Measurements from ENCODE around the gene NLRP12. TPM values are rescaled to one million over a fixed set of nuclear protein-coding genes. Genes with fewer than 3 reads are reported as not detected.

NLRP12 gene
- total RNA-seq, 4 donors from 2014 or later = under 0.01 to 1.8 (median 0.30) TPM

GRCh38 chr19:53865918-53866864 is 42.1 kb upstream of the NLRP12 start:
- H3K36me3 ChIP-seq = peaks cover 0 to 10% (median 9%) of the 10 kb centered on the region in 4 donors
- H3K9me3 ChIP-seq = no peaks in the 10 kb centered on the region
- H3K27me3 ChIP-seq = no peaks in the 10 kb centered on the region
- DNase-seq (ENCODE audit: extremely low spot score) = no peak
- intact Hi-C loops (cut with DNase I) = no loop called here
- peak overlapping the region; percentile 86 to 99 (median 95) for H3K4me3 ChIP-seq
- peak; percentile 79 to 88 for TF ChIP-seq POLR2AphosphoS5 (IDR thresholded peaks at IDR 0.05)
- TF ChIP-seq POLR2A (IDR thresholded peaks at IDR 0.05; ENCODE audit: low read depth) = peak; percentile 8
- TF ChIP-seq EP300 (IDR thresholded peaks at IDR 0.05) = no peak
- TF ChIP-seq CTCF (IDR thresholded peaks at IDR 0.05) = peak in 1 of 3 experiments; percentile 7
- peak overlapping the region; percentile 98 to 99 (median 98) for H3K27ac ChIP-seq (replicated peaks in 1 of 4)
- peaks cover 34 to 43% (median 41%) of the 10 kb centered on the region in 4 donors for H3K4me1 ChIP-seq
- WGBS = 2% methylated on average over 36 of the region's 50 CpGs

DNA sequence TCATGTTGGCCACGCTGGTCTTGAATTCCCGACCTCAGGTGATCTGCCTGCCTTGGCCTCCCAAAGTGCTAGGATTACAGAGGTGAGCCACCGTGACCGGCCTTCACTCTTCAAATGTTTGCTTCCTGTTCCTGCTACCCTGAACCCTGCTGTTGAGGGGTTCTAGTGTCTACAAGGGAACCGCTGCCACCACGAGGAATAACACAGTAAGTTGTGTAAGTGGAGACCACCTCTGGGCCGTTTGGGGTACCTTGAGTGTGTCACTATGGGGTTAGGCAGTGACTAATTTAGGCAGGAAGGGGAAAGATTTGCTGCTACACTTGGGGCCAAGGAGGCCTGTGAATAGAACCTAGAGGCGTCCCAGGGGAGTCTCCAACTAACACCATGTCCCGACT is 41.4 kb upstream of the NLRP12 start:
- H3K27ac ChIP-seq (replicated peaks in 1 of 4) = peak overlapping the region; percentile 98 to 99 (median 98)
- peaks cover 0 to 3% (median 2%) of the 10 kb centered on the region in 4 donors for H3K36me3 ChIP-seq
- H3K4me1 ChIP-seq = peaks cover 28 to 36% (median 35%) of the 10 kb centered on the region in 4 donors
- TF ChIP-seq CTCF (IDR thresholded peaks at IDR 0.05) (no peak), POLR2AphosphoS5 (IDR thresholded peaks at IDR 0.05) (no peak), POLR2A (IDR thresholded peaks at IDR 0.05; ENCODE audit: low read depth) (no peak), EP300 (IDR thresholded peaks at IDR 0.05) (no peak)
- no peak for DNase-seq (ENCODE audit: extremely low spot score)
- 57% methylated on average over 9 of the region's 9 CpGs for WGBS
- intact Hi-C loops (cut with DNase I) = no loop called here
- H3K4me3 ChIP-seq = peak overlapping the region; percentile 86 to 99 (median 95)
- H3K27me3 ChIP-seq = no peaks in the 10 kb centered on the region
- no peaks in the 10 kb centered on the region for H3K9me3 ChIP-seq

- intact Hi-C loops (cut with DNase I) = no loop called here
- Histone ChIP-seq H3K36me3 (no peaks in the 10 kb centered on the region), H3K27ac (replicated peaks in 1 of 4) (no peak overlapping the region), H3K4me3 (no peak overlapping the region), H3K4me1 (peaks cover 22 to 26% (median 24%) of the 10 kb centered on the region in 4 donors), H3K27me3 (no peaks in the 10 kb centered on the region), H3K9me3 (no peaks in the 10 kb centered on the region)
- 84% methylated on average over 4 of the region's 6 CpGs for WGBS
- TF ChIP-seq EP300 (IDR thresholded peaks at IDR 0.05) (no peak), CTCF (IDR thresholded peaks at IDR 0.05) (no peak), POLR2AphosphoS5 (IDR thresholded peaks at IDR 0.05) (no peak), POLR2A (IDR thresholded peaks at IDR 0.05; ENCODE audit: low read depth) (no peak)
- DNase-seq (ENCODE audit: extremely low spot score) = no peak
Observed at GRCh38 chr19:53864308-53864836, 40.3 kb upstream of the NLRP12 start.

DNA sequence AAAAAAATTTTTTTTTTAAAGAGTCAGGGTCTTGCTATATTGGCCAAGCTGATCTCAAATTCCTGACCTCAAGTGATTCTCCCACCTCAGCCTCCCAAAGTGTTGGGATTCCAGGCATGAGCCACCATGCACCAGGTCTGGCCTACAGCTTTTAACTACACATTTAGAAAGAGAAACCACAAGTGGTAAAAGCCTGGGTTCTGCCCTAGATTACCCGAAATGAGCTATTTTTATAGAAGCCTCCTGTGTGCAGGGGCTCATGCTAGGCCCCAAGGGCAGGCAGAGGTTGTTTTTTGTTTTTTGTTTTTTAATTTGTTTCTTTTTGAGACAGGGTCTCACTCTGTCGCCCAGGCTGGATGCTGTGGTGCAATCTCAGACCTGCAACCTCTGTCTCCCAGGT is 29.6 kb upstream of the NLRP12 start:
- intact Hi-C loops (cut with DNase I) = no loop called here
- Histone ChIP-seq H3K27me3 (peaks cover 0 to 34% (median 3%) of the 10 kb centered on the region in 4 donors), H3K4me3 (no peak overlapping the region), H3K9me3 (no peaks in the 10 kb centered on the region), H3K27ac (replicated peaks in 1 of 4) (no peak overlapping the region), H3K36me3 (no peaks in the 10 kb centered on the region), H3K4me1 (peaks cover 0 to 13% (median 8%) of the 10 kb centered on the region in 4 donors)
- TF ChIP-seq EP300 (IDR thresholded peaks at IDR 0.05) (no peak), POLR2A (IDR thresholded peaks at IDR 0.05; ENCODE audit: low read depth) (no peak), CTCF (IDR thresholded peaks at IDR 0.05) (no peak), POLR2AphosphoS5 (IDR thresholded peaks at IDR 0.05) (no peak)
- 86% methylated on average over 2 of the region's 2 CpGs for WGBS
- DNase-seq (ENCODE audit: extremely low spot score) = no peak
